Ishikawa (cell line): ENCODE data around the gene ADGRG1.

ENCODE experiments used
- CEBPB ChIP-seq: IDR thresholded peaks from 2 replicates; pipeline ENCODE4 v1.6.1; 2012
- CREB1 ChIP-seq: IDR thresholded peaks from 2 replicates; pipeline ENCODE4 v1.6.1; 2012; ENCODE audit warnings: low read depth
- EGR1 ChIP-seq: IDR thresholded peaks from 2 replicates; pipeline ENCODE4 v1.6.1; 2012
- EP300 ChIP-seq: IDR thresholded peaks from 2 replicates; pipeline ENCODE4 v1.6.1; 2012; ENCODE audit warnings: borderline replicate concordance
- FOXM1 ChIP-seq: IDR thresholded peaks from 2 replicates; pipeline ENCODE4 v1.6.1; 2012; ENCODE audit warnings: low read depth, borderline replicate concordance
- NFIC ChIP-seq: IDR thresholded peaks from 2 replicates; pipeline ENCODE4 v1.6.1; 2012
- RAD21 ChIP-seq: IDR thresholded peaks from 2 replicates; pipeline ENCODE4 v1.6.1; 2012; ENCODE audit warnings: low read depth
- TAF1 ChIP-seq: IDR thresholded peaks from 2 replicates; pipeline ENCODE4 v1.6.1; 2012; ENCODE audit warnings: low read depth, mild to moderate bottlenecking
- TCF12 ChIP-seq: IDR thresholded peaks from 2 replicates; pipeline ENCODE4 v1.6.1; 2012; ENCODE audit warnings: low read depth
- TEAD4 ChIP-seq: IDR thresholded peaks from 2 replicates; pipeline ENCODE4 v1.6.1; 2012
- YY1 ChIP-seq: IDR thresholded peaks from 2 replicates; pipeline ENCODE4 v1.6.1; 2012; ENCODE audit warnings: low read depth
- ZBTB7A ChIP-seq: IDR thresholded peaks from 2 replicates; pipeline ENCODE4 v1.6.1; 2012; ENCODE audit warnings: low read depth
- TF ChIP-seq, protein P1 (sequence below): IDR thresholded peaks from 2 replicates; pipeline ENCODE4 v1.6.1; 2012
- TF ChIP-seq, protein P2 (sequence below): IDR thresholded peaks from 2 replicates; pipeline ENCODE4 v1.6.1; 2012
- TF ChIP-seq, protein P3 (sequence below): IDR thresholded peaks from 2 replicates; pipeline ENCODE4 v1.6.1; 2012; ENCODE audit warnings: low read depth, mild to moderate bottlenecking

ADGRG1 gene

DNA sequence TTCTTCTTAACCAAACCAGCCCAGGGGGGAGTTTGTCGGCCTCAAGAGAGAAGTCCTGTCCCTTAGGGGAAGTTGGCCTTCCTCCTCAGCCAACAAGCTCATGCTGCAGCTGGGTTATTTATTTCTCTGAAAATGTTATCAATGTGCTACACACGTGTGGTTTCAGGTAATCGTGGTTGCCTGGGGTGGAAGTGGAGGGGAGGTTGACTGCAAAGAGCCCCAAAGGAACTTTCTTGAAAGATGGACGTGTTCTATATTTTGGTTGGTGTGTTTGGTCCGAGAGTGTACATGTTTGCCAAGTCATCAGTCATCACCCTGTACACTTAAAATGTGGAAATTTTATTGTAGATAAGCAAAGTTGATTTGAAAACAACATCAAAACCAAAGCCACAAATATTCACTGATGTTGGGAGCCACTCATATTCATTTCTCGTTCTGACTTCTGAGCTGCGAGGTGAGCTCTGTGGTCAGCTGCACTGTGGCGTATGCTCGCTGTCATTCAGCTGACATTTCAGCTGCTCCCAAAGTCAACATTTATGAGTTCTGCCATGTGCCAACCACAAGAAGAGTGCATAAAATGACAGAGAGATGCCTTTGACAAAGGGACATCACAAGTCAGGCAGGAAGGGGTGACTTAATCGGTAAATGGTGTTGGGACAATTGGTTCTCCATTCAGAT, 26.5 kb upstream of the ADGRG1 start:
- TF ChIP-seq RAD21 (no peak), CEBPB (no peak), NFIC (no peak), TEAD4 (no peak), TAF1 (no peak), EGR1 (no peak), FOXM1 (no peak), ZBTB7A (no peak), EP300 (no peak), TCF12 (no peak), CREB1 (no peak), YY1 (no peak)
- TF ChIP-seq, protein P1, sequence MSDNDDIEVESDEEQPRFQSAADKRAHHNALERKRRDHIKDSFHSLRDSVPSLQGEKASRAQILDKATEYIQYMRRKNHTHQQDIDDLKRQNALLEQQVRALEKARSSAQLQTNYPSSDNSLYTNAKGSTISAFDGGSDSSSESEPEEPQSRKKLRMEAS, result no peak
- TF ChIP-seq, protein P2, sequence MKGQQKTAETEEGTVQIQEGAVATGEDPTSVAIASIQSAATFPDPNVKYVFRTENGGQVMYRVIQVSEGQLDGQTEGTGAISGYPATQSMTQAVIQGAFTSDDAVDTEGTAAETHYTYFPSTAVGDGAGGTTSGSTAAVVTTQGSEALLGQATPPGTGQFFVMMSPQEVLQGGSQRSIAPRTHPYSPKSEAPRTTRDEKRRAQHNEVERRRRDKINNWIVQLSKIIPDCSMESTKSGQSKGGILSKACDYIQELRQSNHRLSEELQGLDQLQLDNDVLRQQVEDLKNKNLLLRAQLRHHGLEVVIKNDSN, result no peak

DNA sequence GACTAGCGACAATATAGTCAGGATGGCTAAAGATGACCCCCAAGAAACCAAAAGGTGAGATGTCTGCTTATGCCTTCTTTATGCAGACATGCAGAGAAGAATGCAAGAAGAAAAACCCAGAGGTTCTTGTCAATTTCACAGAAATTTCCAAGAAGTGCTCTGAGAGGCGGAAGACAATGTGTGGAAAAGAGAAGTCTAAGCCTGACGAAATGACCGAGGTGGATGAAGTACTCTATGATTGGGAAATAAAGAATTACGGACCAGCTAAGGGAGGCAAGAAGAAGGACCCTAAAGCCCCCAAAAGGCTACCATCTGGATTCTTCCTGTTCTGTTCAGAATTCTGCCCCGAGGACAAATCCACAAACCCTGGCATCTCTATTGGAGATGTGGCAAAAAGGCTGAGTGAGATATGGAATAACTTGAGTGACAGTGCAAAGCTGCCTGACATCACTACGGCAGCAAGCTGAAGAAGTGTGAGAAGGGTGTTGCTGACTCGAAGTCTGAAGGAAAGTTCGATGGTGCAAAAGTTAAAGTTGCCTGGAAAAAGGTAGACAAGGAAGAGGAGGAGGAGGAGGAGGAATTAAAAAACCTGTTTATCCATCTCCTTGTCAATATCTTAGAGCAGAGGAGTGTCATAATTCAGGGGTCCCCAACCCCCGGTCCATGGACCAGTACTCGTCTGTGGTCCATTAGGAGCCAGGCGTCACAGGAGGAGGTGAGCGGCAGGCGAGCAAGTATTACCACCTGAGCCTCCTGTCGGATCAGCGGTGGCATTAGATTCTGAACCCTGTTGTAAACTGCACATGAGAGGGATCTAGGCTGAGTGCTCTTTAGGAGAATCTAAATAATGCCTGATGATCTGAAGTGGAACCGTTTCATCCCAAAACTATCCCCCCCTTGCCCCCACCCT, 25.1 kb upstream of the ADGRG1 start:
- TF ChIP-seq YY1, result no peak
- TF ChIP-seq NFIC, result no peak
- no peak for TF ChIP-seq TEAD4
- TF ChIP-seq, protein P3, sequence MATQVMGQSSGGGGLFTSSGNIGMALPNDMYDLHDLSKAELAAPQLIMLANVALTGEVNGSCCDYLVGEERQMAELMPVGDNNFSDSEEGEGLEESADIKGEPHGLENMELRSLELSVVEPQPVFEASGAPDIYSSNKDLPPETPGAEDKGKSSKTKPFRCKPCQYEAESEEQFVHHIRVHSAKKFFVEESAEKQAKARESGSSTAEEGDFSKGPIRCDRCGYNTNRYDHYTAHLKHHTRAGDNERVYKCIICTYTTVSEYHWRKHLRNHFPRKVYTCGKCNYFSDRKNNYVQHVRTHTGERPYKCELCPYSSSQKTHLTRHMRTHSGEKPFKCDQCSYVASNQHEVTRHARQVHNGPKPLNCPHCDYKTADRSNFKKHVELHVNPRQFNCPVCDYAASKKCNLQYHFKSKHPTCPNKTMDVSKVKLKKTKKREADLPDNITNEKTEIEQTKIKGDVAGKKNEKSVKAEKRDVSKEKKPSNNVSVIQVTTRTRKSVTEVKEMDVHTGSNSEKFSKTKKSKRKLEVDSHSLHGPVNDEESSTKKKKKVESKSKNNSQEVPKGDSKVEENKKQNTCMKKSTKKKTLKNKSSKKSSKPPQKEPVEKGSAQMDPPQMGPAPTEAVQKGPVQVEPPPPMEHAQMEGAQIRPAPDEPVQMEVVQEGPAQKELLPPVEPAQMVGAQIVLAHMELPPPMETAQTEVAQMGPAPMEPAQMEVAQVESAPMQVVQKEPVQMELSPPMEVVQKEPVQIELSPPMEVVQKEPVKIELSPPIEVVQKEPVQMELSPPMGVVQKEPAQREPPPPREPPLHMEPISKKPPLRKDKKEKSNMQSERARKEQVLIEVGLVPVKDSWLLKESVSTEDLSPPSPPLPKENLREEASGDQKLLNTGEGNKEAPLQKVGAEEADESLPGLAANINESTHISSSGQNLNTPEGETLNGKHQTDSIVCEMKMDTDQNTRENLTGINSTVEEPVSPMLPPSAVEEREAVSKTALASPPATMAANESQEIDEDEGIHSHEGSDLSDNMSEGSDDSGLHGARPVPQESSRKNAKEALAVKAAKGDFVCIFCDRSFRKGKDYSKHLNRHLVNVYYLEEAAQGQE, result no peak
- TF ChIP-seq, protein P2, result no peak
- no peak for TF ChIP-seq ZBTB7A
- TF ChIP-seq, protein P1, result no peak
- TF ChIP-seq FOXM1, result no peak
- TF ChIP-seq CREB1, result no peak
- TF ChIP-seq TAF1, result no peak
- TF ChIP-seq TCF12, result no peak
- TF ChIP-seq CEBPB, result no peak
- TF ChIP-seq EGR1, result no peak
- no peak for TF ChIP-seq RAD21

DNA sequence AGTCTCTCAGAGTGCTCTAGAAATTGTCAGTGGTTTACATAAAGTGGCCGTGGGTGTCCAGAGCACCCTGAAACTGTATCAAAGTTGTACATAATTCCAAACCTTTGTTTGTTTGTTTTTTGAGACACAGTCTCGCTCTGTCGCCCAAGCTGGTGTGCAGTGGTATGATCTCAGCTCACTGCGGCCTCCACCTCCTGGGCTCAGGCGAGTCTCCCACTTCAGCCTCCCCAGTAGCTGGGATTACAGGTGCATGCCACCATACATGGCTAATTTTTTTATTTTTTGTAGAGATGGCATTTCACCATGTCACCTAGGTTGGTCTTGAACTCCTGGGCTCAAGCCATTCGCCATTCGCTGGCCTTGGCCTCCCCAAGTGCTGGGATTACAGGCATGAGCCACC, 24.3 kb upstream of the ADGRG1 start:
- TF ChIP-seq FOXM1, result no peak
- TF ChIP-seq TAF1, result no peak
- TF ChIP-seq, protein P2, result no peak
- TF ChIP-seq TCF12, result no peak
- TF ChIP-seq YY1, result no peak
- TF ChIP-seq, protein P1, result no peak
- no peak for TF ChIP-seq RAD21
- no peak for TF ChIP-seq TEAD4
- TF ChIP-seq, protein P3, result no peak
- TF ChIP-seq ZBTB7A, result no peak
- TF ChIP-seq CREB1, result no peak

DNA sequence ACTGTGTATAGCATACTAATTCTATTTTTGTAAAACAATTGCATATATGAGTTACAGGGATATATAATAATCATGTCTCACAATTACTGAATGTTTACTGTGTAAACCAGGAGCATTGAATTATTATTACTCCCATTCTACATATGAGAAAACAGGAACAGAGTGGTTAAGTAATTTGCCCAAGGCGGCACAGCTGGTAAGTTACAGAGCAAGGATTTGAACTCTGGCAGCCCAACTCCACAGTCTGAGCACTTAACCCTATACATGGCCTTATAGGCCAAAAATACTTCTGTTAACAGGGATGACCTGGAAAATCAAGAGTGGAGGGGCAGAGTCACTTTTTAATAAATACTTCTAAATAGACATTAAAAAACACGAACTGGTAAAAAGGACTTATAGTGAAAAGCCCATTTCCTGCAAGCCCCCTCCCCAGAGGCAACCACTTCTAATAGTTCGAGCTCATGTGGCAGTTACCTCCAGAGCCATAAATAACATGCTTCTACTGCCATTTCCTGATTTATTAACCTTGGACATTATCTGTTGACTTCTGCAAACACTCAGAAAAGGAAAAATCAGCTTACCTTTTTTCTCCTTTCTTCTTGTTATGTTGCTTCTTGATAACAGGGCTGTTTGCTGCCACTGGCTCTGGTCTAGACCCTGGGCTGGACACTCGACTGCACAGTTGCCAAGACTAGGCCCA, 22.1 kb upstream of the ADGRG1 start:
- TF ChIP-seq CREB1, result no peak
- TF ChIP-seq YY1, result no peak
- no peak for TF ChIP-seq TEAD4
- TF ChIP-seq EP300, result no peak
- no peak for TF ChIP-seq CEBPB
- TF ChIP-seq TCF12, result no peak
- TF ChIP-seq NFIC, result no peak
- TF ChIP-seq, protein P3, result no peak
- TF ChIP-seq RAD21, result no peak
